SU-DHL-6 (cell line): ENCODE measurements around the gene SERAC1.

Source experiments
- EZH2phosphoT487 ChIP-seq: fragments of 200-600 bp; sonication (generic), shearing (Covaris generic); conservative IDR thresholded peaks from 2 replicates; pipeline ENCODE4 v1.6.1; 2018; ENCODE audit warnings: mild to moderate bottlenecking, antibody characterized with exemption, low read length, moderate library complexity, mixed read lengths
- TF ChIP-seq, protein P1 (sequence below): fragments of 200-600 bp; sonication (generic); IDR thresholded peaks from one replicate; pipeline ENCODE4 v1.5.1; 2017; ENCODE audit warnings: antibody characterized with exemption, mild to moderate bottlenecking, low read length, moderate library complexity; ENCODE audit not compliant: insufficient read depth, poor library complexity, severe bottlenecking

- TF ChIP-seq, protein P1, sequence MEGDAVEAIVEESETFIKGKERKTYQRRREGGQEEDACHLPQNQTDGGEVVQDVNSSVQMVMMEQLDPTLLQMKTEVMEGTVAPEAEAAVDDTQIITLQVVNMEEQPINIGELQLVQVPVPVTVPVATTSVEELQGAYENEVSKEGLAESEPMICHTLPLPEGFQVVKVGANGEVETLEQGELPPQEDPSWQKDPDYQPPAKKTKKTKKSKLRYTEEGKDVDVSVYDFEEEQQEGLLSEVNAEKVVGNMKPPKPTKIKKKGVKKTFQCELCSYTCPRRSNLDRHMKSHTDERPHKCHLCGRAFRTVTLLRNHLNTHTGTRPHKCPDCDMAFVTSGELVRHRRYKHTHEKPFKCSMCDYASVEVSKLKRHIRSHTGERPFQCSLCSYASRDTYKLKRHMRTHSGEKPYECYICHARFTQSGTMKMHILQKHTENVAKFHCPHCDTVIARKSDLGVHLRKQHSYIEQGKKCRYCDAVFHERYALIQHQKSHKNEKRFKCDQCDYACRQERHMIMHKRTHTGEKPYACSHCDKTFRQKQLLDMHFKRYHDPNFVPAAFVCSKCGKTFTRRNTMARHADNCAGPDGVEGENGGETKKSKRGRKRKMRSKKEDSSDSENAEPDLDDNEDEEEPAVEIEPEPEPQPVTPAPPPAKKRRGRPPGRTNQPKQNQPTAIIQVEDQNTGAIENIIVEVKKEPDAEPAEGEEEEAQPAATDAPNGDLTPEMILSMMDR = no peak
- no peak for TF ChIP-seq EZH2phosphoT487
Measured at GRCh38 chr6:158083455-158084325, 84.4 kb downstream of the SERAC1 start.
